Nephron progenitor cell (in vitro differentiated cells): ENCODE measurements around the gene ZNF318.
A peak's percentile ranks its signal among the peaks of the same experiment; 100 is the strongest.

Source experiments
- DNase-seq: peaks from one replicate; pipeline ENCODE4 v3.0.0; 2021
- H3K27ac Mint-ChIP-seq: 2 replicates; pipeline ENCODE4 v1.8.0; 2021; ENCODE audit warnings: mild to moderate bottlenecking, moderate library complexity, mixed read lengths
- H3K27me3 Mint-ChIP-seq: 2 replicates; pipeline ENCODE4 v1.8.0; 2021; ENCODE audit warnings: mild to moderate bottlenecking, low read depth, mixed read lengths; ENCODE audit not compliant: poor library complexity
- H3K36me3 Mint-ChIP-seq: 2 replicates; pipeline ENCODE4 v1.8.0; 2021; ENCODE audit warnings: low read depth, mixed read lengths
- H3K4me1 Mint-ChIP-seq: 2 replicates; pipeline ENCODE4 v1.8.0; 2021; ENCODE audit warnings: mixed read lengths
- H3K4me3 Mint-ChIP-seq: 2 replicates; pipeline ENCODE4 v1.8.0; 2021; ENCODE audit warnings: mild to moderate bottlenecking, moderate library complexity, mixed read lengths
- H3K9me3 Mint-ChIP-seq: 2 replicates; pipeline ENCODE4 v1.8.0; 2021; ENCODE audit warnings: mild to moderate bottlenecking, moderate library complexity, mixed read lengths
- TF ChIP-seq, protein P1 (sequence below): fragments of 200-600 bp; sonication (generic); IDR thresholded peaks from 2 replicates; pipeline ENCODE4 v1.5.0; 2021; ENCODE audit warnings: antibody characterized with exemption

ZNF318 gene

GRCh38 chr6:43308101-43308989 is 61.1 kb downstream of the ZNF318 start, which contains the start of gene CRIP3:
Gene CRIP3 (minus strand): TSS chr6:43308826. CDS start chr6:43308792, 34 bp downstream.
- TF ChIP-seq, protein P1, sequence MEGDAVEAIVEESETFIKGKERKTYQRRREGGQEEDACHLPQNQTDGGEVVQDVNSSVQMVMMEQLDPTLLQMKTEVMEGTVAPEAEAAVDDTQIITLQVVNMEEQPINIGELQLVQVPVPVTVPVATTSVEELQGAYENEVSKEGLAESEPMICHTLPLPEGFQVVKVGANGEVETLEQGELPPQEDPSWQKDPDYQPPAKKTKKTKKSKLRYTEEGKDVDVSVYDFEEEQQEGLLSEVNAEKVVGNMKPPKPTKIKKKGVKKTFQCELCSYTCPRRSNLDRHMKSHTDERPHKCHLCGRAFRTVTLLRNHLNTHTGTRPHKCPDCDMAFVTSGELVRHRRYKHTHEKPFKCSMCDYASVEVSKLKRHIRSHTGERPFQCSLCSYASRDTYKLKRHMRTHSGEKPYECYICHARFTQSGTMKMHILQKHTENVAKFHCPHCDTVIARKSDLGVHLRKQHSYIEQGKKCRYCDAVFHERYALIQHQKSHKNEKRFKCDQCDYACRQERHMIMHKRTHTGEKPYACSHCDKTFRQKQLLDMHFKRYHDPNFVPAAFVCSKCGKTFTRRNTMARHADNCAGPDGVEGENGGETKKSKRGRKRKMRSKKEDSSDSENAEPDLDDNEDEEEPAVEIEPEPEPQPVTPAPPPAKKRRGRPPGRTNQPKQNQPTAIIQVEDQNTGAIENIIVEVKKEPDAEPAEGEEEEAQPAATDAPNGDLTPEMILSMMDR: peak; percentile 21
- Mint-ChIP-seq H3K36me3 (no peaks in the 10 kb centered on the region), H3K27ac (no peak within 1 kb of the TSS), H3K9me3 (no peaks in the 10 kb centered on the region), H3K4me1 (peaks cover 21% of the 10 kb centered on the region), H3K4me3 (peak within 1 kb of the TSS; percentile 77), H3K27me3 (peaks cover 18% of the 10 kb centered on the region)
- DNase-seq: peak; percentile 63

DNA sequence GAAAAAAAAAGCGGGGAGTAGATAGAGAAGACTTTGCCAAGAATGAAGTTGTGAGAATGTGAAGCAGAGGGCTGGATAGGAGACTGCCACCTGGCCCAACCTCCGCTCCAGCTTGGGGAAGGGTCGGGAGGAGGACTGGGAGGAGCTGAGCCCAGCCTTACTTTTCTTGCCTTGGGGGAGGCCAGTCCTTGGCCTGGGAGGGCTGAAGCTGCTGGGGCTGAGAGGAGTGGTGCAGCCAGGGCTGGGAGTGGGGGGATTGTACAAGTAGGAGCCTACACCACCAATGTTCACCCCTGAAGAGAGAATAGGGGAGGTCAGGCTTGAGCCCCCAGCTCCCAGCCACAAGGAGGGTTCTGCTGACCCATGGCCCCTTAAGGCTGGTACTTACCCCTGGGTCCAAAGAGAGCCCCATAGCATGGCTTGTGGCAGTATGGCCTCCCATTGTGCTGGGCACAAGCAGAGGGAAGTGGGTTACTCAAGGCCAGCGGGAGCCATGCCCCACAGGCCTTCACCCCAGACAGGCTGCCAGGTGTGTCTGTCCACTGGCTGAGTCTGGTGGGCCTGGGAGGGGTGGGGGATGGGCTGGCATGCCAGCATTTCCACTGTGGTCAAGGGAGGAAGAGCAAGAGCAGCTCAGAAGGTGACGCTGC is 61.9 kb downstream of the ZNF318 start:
- H3K36me3 Mint-ChIP-seq: no peaks in the 10 kb centered on the region
- peak overlapping the region; percentile 55 for H3K4me3 Mint-ChIP-seq
- no peak for DNase-seq
- TF ChIP-seq, protein P1: no peak
- no peak overlapping the region for H3K27ac Mint-ChIP-seq
- peaks cover 21% of the 10 kb centered on the region for H3K4me1 Mint-ChIP-seq
- no peaks in the 10 kb centered on the region for H3K9me3 Mint-ChIP-seq
- peaks cover 18% of the 10 kb centered on the region for H3K27me3 Mint-ChIP-seq

- Mint-ChIP-seq H3K27ac (no peak overlapping the region), H3K36me3 (no peaks in the 10 kb centered on the region), H3K4me1 (peaks cover 25% of the 10 kb centered on the region), H3K9me3 (no peaks in the 10 kb centered on the region), H3K4me3 (no peak overlapping the region), H3K27me3 (peaks cover 14% of the 10 kb centered on the region)
- TF ChIP-seq, protein P1: no peak
- no peak for DNase-seq
Observed at GRCh38 chr6:43306086-43306485, 63.4 kb downstream of the ZNF318 start.

GRCh38 chr6:43304882-43305281 is 64.6 kb downstream of the ZNF318 start:
- H3K36me3 Mint-ChIP-seq: no peaks in the 10 kb centered on the region
- no peak for DNase-seq
- TF ChIP-seq, protein P1: no peak
- H3K4me3 Mint-ChIP-seq: no peak overlapping the region
- H3K27ac Mint-ChIP-seq: no peak overlapping the region
- no peaks in the 10 kb centered on the region for H3K9me3 Mint-ChIP-seq
- H3K4me1 Mint-ChIP-seq: peaks cover 29% of the 10 kb centered on the region
- H3K27me3 Mint-ChIP-seq: peaks cover 13% of the 10 kb centered on the region

DNA sequence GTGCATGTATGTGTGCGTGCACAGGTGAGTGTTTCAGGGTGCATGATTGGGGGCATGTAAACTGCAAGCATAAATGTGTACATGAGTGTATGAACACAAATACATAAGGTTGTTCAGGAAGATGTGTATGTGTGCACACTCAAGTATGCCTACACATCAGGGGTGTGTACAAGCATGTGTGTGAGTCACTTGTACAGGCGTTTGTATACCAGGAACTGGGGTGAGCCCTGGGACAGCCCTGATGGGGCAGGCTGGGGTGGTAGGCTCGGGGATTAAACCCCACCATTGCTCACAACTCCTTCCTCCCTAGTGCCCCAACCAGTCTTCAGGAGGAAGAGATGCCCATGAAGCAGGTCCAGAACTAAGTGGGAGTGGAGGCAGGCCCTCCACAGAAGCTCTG is 65.1 kb downstream of the ZNF318 start:
- no peak overlapping the region for H3K27ac Mint-ChIP-seq
- TF ChIP-seq, protein P1: no peak
- peaks cover 13% of the 10 kb centered on the region for H3K27me3 Mint-ChIP-seq
- no peak overlapping the region for H3K4me3 Mint-ChIP-seq
- DNase-seq: no peak
- no peaks in the 10 kb centered on the region for H3K36me3 Mint-ChIP-seq
- H3K4me1 Mint-ChIP-seq: peaks cover 30% of the 10 kb centered on the region
- H3K9me3 Mint-ChIP-seq: no peaks in the 10 kb centered on the region
